K562 (cell line): ENCODE results near the gene MBOAT2. TPM values are rescaled to one million over a fixed set of nuclear protein-coding genes. Genes with fewer than 3 reads are reported as not detected.

ENCODE experiments used
- C11orf30 ChIP-seq: fragments of 450-650 bp; IDR thresholded peaks from 2 replicates; pipeline ENCODE4 v1.6.1; 2016; ENCODE audit warnings: low read depth, mild to moderate bottlenecking
- DNMT1 ChIP-seq: fragments of 450-650 bp; IDR thresholded peaks from 2 replicates; pipeline ENCODE4 v1.6.1; 2016; ENCODE audit warnings: antibody characterized with exemption, mild to moderate bottlenecking
- EGR1 ChIP-seq: fragments of 450-650 bp; conservative IDR thresholded peaks from 2 replicates; pipeline ENCODE4 v1.6.1; 2017; ENCODE audit warnings: mild to moderate bottlenecking
- ETV6 ChIP-seq, 3 experiments: fragments of 150-350 bp in 1 of 3; sonication (generic) in 1 of 3; formaldehyde crosslinking in 1 of 3; IDR thresholded peaks; 2 replicates each; pipeline versions ENCODE4 v1.6.1 to v1.8.0; 2014 to 2022; ENCODE audit warnings: borderline replicate concordance in 2 of 3, low read depth in 2 of 3, antibody characterized with exemption in 1 of 3, low read length in 1 of 3, mild to moderate bottlenecking in 1 of 3, missing genetic modification reagents in 1 of 3
- GABPB2 ChIP-seq: fragments of 250-450 bp; sonication (Bioruptor Pico); conservative IDR thresholded peaks from 2 replicates; pipeline ENCODE4 v1.5.1; 2021; ENCODE audit warnings: mild to moderate bottlenecking
- KDM2B ChIP-seq: fragments of 250-450 bp; sonication (Bioruptor Pico); IDR thresholded peaks from 2 replicates; pipeline ENCODE4 v1.8.0; 2021; ENCODE audit warnings: mild to moderate bottlenecking, moderate library complexity
- MCM2 ChIP-seq: fragments of 450-650 bp; IDR thresholded peaks from 2 replicates; pipeline ENCODE4 v1.6.1; 2017; ENCODE audit warnings: low read depth, mild to moderate bottlenecking
- NRF1 ChIP-seq, 2 experiments: fragments of 450-650 bp; IDR thresholded peaks in 1 of 2; conservative IDR thresholded peaks in 1 of 2; 2 replicates each; pipeline ENCODE4 v1.6.1; 2014; ENCODE audit warnings: mild to moderate bottlenecking in 2 of 2
- TAF7 ChIP-seq: fragments of 450-650 bp; IDR thresholded peaks from 2 replicates; pipeline ENCODE4 v1.6.1; 2016; ENCODE audit warnings: missing genetic modification characterization, missing compliant biosample characterization
- TBL1XR1 ChIP-seq, 2 experiments: IDR thresholded peaks; 2 replicates each; pipeline ENCODE4 v1.6.1; 2012; ENCODE audit warnings: improper control_type of control experiment in 2 of 2, low read length in 2 of 2, mild to moderate bottlenecking in 1 of 2
- TCF3 ChIP-seq: sonication (generic); formaldehyde crosslinking; IDR thresholded peaks from 2 replicates; pipeline ENCODE4 v1.4.0; 2020; ENCODE audit warnings: mild to moderate bottlenecking, missing genetic modification reagents
- TEAD2 ChIP-seq: fragments of 450-650 bp; IDR thresholded peaks from 2 replicates; pipeline ENCODE4 v1.6.1; 2016; ENCODE audit warnings: missing genetic modification characterization, control low read depth, missing compliant biosample characterization
- ZFPM2 ChIP-seq: fragments of 250-450 bp; sonication (Bioruptor Pico); IDR thresholded peaks from 2 replicates; pipeline ENCODE4 v1.5.1; 2022; ENCODE audit warnings: mild to moderate bottlenecking
- ZNF263 ChIP-seq: sonication (generic); formaldehyde crosslinking; IDR thresholded peaks from 2 replicates; pipeline ENCODE4 v1.8.0; 2022; ENCODE audit warnings: mild to moderate bottlenecking, missing genetic modification reagents, borderline replicate concordance
- ZNF589 ChIP-seq: fragments of 200-800 bp; sonication (Bioruptor generic); IDR thresholded peaks from 2 replicates; pipeline ENCODE4 v1.6.1; 2016; ENCODE audit warnings: low read depth, missing genetic modification characterization, missing compliant biosample characterization
- ZNF780A ChIP-seq: fragments of 250-450 bp; sonication (Bioruptor Pico); IDR thresholded peaks from 2 replicates; pipeline ENCODE4 v1.5.0; 2021; ENCODE audit warnings: mild to moderate bottlenecking
- ZNF830 ChIP-seq: fragments of 250-450 bp; sonication (Bioruptor Pico); IDR thresholded peaks from 2 replicates; pipeline ENCODE4 v1.5.0; 2021; ENCODE audit warnings: mild to moderate bottlenecking
- polyA plus RNA-seq, 8 experiments: library from polyadenylated mRNA; depleted of rRNA in 4 of 8; stranded (reverse) in 5 of 8; unstranded in 3 of 8; fragments of >200 nt; fragmentation: Nextera tagmentation in 2 of 8; fragmentation: Illumina TruSeq in 1 of 8; extraction: Ambion mirVana in 2 of 8; extraction: Trizol in 1 of 8; gene quantifications; 2 replicates each; pipeline versions ENCODE4 v1.2.1 to v1.2.3, GENCODE V29; 2011 to 2014; ENCODE audit warnings: inconsistent platforms in 1 of 8, missing spikeins in 1 of 8
- total RNA-seq, 7 experiments: library from RNA; depleted of rRNA in 6 of 7; stranded (reverse); fragments of >200 nt in 6 of 7; fragmentation: Illumina TruSeq in 2 of 7; extraction: Trizol in 2 of 7; gene quantifications; 2 replicates each; pipeline versions ENCODE4 v1.2.1 to v1.2.3, GENCODE V29; 2011 to 2021; ENCODE audit warnings: low replicate concordance in 1 of 7
- TF ChIP-seq, protein P1 (sequence below): sonication (generic); formaldehyde crosslinking; IDR thresholded peaks from 2 replicates; pipeline ENCODE4 v1.8.0; 2022; ENCODE audit warnings: mild to moderate bottlenecking, low read depth, missing genetic modification reagents
- TF ChIP-seq, protein P2 (sequence below): fragments of 250-450 bp; sonication (Bioruptor Pico); IDR thresholded peaks from 2 replicates; pipeline ENCODE4 v1.8.0; 2022; ENCODE audit warnings: inconsistent platforms
- TF ChIP-seq, protein P3 (sequence below): fragments of 450-650 bp; IDR thresholded peaks from 2 replicates; pipeline ENCODE4 v1.6.1; 2016; ENCODE audit warnings: low read depth, mild to moderate bottlenecking, moderate library complexity
- TF ChIP-seq, protein P4 (sequence below): fragments of 450-650 bp; formaldehyde crosslinking; IDR thresholded peaks from 2 replicates; pipeline ENCODE4 v1.4.0; 2020; ENCODE audit warnings: mild to moderate bottlenecking, mixed read lengths

MBOAT2 gene
- total and polyA plus RNA-seq, 9 of the 15 experiments (the other 6 are each of a cell fraction or from before 2014, with no cell fraction given) = 8.4 to 122 (median 27.6) TPM

DNA sequence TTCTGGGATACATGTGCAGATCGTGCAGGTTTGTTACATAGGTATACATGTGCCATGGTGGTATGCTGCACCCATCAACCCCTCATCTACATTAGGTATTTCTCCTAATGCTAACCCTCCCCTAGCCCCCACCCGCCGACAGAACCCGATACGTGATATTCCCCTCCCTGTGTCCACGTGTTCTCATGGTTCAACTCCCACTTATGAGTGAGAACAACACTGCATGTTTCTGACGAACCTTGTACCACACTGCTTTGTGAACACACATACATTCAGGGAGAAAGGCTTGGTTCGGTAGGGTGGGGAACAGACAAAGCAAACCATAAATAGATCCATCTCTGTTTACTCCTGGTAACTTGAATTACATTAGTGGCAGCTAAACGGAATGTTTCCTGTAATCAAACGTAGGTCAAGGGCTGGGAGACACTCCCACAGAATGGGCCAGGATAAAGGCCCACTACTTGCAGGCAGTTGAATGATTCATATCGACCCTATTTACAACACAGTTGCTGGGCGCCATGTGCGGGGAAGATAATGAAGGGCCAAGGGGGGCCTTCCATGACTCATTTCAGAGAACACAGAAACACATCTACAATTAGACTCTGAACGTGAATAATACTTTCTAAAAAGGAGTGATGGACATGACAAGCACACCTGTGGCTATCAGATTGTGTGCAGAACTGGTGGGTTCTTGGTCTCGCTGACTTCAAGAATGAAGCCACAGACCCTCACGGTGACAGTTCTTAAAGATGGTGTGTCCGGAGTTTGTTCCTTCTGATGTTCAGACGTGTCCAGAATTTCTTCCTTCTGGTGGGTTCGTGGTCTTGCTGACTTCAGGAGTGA is 109.3 kb downstream of the MBOAT2 start (continued):
- peak; percentile 79 for TF ChIP-seq EGR1
- no peak for TF ChIP-seq TAF7 (tag)
- no peak for TF ChIP-seq TEAD2
- no peak for TF ChIP-seq KDM2B
- TF ChIP-seq ZNF589 (CRISPR knock-in tag) = no peak
- peak; percentile 98 for TF ChIP-seq TCF3
- TF ChIP-seq, protein P1, sequence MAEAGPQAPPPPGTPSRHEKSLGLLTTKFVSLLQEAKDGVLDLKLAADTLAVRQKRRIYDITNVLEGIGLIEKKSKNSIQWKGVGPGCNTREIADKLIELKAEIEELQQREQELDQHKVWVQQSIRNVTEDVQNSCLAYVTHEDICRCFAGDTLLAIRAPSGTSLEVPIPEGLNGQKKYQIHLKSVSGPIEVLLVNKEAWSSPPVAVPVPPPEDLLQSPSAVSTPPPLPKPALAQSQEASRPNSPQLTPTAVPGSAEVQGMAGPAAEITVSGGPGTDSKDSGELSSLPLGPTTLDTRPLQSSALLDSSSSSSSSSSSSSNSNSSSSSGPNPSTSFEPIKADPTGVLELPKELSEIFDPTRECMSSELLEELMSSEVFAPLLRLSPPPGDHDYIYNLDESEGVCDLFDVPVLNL (CRISPR knock-in tag) = no peak
- no peak for TF ChIP-seq ZNF263
- TF ChIP-seq MCM2 = no peak
- 0 out of 4 replicates have a peak, but pooled peaks of 1 of the 2 experiments have one; percentile 9 for TF ChIP-seq NRF1 (conservative IDR thresholded peaks at IDR 0.05 in 1 of 2, IDR thresholded peaks at IDR 0.05 in 1 of 2)
- TF ChIP-seq GABPB2 (CRISPR knock-in tag) = no peak
- TF ChIP-seq, protein P2, sequence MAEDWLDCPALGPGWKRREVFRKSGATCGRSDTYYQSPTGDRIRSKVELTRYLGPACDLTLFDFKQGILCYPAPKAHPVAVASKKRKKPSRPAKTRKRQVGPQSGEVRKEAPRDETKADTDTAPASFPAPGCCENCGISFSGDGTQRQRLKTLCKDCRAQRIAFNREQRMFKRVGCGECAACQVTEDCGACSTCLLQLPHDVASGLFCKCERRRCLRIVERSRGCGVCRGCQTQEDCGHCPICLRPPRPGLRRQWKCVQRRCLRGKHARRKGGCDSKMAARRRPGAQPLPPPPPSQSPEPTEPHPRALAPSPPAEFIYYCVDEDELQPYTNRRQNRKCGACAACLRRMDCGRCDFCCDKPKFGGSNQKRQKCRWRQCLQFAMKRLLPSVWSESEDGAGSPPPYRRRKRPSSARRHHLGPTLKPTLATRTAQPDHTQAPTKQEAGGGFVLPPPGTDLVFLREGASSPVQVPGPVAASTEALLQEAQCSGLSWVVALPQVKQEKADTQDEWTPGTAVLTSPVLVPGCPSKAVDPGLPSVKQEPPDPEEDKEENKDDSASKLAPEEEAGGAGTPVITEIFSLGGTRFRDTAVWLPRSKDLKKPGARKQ (CRISPR knock-in tag) = no peak
- TF ChIP-seq ETV6 (IDR thresholded peaks at IDR 0.05; ENCODE audit: borderline replicate concordance in 1 of 2, low read depth in 2 of 2, low read length in 1 of 2) = no peak
- TF ChIP-seq ETV6 (CRISPR knock-in tag; IDR thresholded peaks at IDR 0.05; ENCODE audit: borderline replicate concordance) = no peak
- TF ChIP-seq TBL1XR1 (IDR thresholded peaks at IDR 0.05; ENCODE audit: low read length in 2 of 2) = peak in 1 of 2 experiments; percentile 76; a peak in 3 of 4 replicates
- TF ChIP-seq C11orf30 = no peak
- no peak for TF ChIP-seq ZNF780A (CRISPR knock-in tag)
- TF ChIP-seq ZFPM2 (CRISPR knock-in tag) = no peak
- TF ChIP-seq, protein P3, sequence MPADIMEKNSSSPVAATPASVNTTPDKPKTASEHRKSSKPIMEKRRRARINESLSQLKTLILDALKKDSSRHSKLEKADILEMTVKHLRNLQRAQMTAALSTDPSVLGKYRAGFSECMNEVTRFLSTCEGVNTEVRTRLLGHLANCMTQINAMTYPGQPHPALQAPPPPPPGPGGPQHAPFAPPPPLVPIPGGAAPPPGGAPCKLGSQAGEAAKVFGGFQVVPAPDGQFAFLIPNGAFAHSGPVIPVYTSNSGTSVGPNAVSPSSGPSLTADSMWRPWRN = no peak
- TF ChIP-seq ZNF830 (CRISPR knock-in tag) = no peak
- TF ChIP-seq, protein P4, sequence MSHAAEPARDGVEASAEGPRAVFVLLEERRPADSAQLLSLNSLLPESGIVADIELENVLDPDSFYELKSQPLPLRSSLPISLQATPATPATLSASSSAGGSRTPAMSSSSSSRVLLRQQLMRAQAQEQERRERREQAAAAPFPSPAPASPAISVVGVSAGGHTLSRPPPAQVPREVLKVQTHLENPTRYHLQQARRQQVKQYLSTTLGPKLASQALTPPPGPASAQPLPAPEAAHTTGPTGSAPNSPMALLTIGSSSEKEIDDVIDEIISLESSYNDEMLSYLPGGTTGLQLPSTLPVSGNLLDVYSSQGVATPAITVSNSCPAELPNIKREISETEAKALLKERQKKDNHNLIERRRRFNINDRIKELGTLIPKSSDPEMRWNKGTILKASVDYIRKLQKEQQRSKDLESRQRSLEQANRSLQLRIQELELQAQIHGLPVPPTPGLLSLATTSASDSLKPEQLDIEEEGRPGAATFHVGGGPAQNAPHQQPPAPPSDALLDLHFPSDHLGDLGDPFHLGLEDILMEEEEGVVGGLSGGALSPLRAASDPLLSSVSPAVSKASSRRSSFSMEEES = no peak
- no peak for TF ChIP-seq DNMT1
